Erythroblast (primary cell): ENCODE data around the gene LRG1.

ENCODE experiments used
- DNase-seq, 2 experiments: peaks; one replicate each; lab custom pipeline; 2025; lab: John Stamatoyannopoulos, UW
- GATA1 ChIP-seq: IDR thresholded peaks from 2 replicates; pipeline ENCODE4 v1.6.1; 2011; ENCODE audit warnings: low read depth, mild to moderate bottlenecking, control low read depth, low read length, moderate library complexity
- POLR2A ChIP-seq: IDR thresholded peaks from 2 replicates; pipeline ENCODE4 v1.6.1; 2011; ENCODE audit warnings: mild to moderate bottlenecking, low read length

The LRG1 gene

GRCh38 chr19:4521170-4521887, 18.5 kb downstream of the LRG1 start:
- no peak for DNase-seq
- TF ChIP-seq POLR2A (no peak), GATA1 (no peak)

GRCh38 chr19:4519521-4520277, 20.1 kb downstream of the LRG1 start:
- DNase-seq = no peak
- TF ChIP-seq GATA1 (no peak), POLR2A (no peak)

- no peak for DNase-seq
- TF ChIP-seq POLR2A (no peak), GATA1 (no peak)
Measured at GRCh38 chr19:4519172-4519496, 20.7 kb downstream of the LRG1 start.

DNA sequence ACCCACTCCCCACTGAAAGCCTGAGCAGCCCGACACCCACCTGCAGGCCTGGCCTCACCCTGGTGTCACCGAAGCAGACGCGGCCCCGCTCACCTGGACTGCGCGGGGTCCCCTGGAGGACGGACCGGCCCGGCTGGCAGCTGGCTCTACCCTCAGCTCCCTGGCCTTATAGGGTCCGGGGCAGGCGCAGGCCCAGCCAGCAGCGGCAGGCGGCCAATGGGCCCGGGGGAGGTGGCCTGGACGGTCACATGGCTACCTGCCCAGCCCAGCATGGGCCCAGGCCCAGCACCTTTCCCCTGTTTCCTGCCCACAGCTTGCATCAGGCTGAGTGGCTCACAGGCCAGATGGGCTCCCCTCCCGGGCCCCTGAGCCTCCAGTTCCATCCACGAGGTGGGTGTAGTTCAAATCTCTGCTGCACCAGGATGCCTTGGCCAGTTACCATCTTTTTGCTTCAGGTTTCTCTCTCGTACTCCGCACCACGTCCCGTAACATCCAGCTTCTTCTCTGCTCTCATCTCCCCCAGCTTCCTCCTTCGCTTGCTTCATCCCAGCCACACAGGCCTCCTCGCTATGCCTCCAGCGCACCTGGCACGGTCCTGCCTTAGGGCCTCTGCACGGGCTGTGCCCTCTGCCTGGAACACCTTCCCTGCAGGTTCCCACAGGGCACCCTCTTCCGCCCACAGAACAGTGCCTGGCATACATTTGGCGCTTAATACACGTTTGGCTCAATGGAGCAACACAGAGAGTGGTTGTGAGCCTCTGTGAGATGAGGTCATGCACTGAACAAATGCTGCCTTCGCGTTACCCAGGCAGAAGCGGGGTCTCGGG, 21.3 kb downstream of the LRG1 start, which contains the start of gene PLIN4:
Gene PLIN4, minus strand, starts transcription at position 142 of the 827 bp plus-strand sequence. CDS start 214 bp downstream, outside the sequence.
- TF ChIP-seq POLR2A (no peak), GATA1 (no peak)
- no peak for DNase-seq

GRCh38 chr19:4517451-4518057, 22.3 kb downstream of the LRG1 start:
- TF ChIP-seq POLR2A (no peak), GATA1 (no peak)
- DNase-seq = no peak

- no peak for DNase-seq
- no peak for TF ChIP-seq POLR2A
- no peak for TF ChIP-seq GATA1
Measured at GRCh38 chr19:4516939-4517300, 22.9 kb downstream of the LRG1 start.

GRCh38 chr19:4516199-4516938, 23.5 kb downstream of the LRG1 start:
- no peak for DNase-seq
- TF ChIP-seq GATA1 = no peak
- no peak for TF ChIP-seq POLR2A

- DNase-seq = no peak
- TF ChIP-seq POLR2A = no peak
- no peak for TF ChIP-seq GATA1
Measured at GRCh38 chr19:4515732-4516131, 24.1 kb downstream of the LRG1 start.

- TF ChIP-seq GATA1 (no peak), POLR2A (no peak)
- no peak for DNase-seq
Measured at GRCh38 chr19:4513248-4513647, 26.6 kb downstream of the LRG1 start.

- no peak for DNase-seq
- TF ChIP-seq POLR2A (no peak), GATA1 (no peak)
Measured at GRCh38 chr19:4512070-4512469, 27.8 kb downstream of the LRG1 start.

DNA sequence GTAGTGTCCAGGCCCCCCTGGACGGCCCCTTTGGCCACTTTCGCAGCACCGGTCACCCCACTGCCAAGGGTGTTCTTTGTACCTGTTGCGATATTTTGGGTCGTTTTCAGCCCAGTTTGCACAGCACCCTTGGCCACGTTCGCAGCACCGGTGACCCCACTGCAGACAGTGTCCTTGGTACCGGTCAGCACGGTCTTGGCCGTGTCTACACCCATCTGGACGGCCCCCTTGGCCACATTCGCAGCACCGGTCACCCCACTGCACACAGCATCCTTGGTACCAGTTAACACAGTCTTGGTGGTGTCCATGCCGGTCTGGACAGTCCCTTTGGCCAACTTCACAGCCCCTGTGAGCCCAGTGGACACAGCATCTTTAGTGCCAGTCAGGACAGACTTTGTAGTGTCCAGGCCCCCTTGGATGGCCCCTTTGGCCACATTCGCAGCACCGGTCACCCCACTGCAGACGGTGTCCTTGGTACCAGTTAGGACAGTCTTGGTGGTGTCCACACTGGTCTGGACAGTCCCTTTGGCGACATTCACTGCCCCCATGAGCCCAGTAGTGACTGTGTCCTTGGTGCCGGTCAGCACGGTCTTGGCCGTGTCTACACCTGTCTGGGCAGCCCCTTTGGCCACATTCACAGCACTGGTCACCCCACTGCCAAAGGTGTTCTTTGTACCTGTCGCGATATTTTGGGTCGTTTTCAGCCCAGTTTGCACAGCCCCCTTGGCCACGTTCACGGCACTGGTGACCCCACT, 28.4 kb downstream of the LRG1 start:
- TF ChIP-seq POLR2A (no peak), GATA1 (no peak)

GRCh38 chr19:4510435-4511255, 29.2 kb downstream of the LRG1 start:
- no peak for DNase-seq
- TF ChIP-seq POLR2A = no peak
- no peak for TF ChIP-seq GATA1

More for the DNA sequence above, 28.4 kb downstream of the LRG1 start:
- DNase-seq = no peak
